GM10266 (cell line): ENCODE measurements around the gene SUPT20HL2.
"Not testable (repeated sequence)": the region's sequence is repeated elsewhere in the genome, so short reads cannot be mapped to it uniquely, and the experiment has no call there.

Experiments
- DNase-seq: peaks from one replicate; pipeline ENCODE4 v3.0.0; 2012; ENCODE audit errors: extremely low spot score
- CTCF ChIP-seq: IDR thresholded peaks from 2 replicates; pipeline ENCODE4 v1.5.1; 2012; ENCODE audit warnings: mild to moderate bottlenecking, low read depth; ENCODE audit not compliant: control insufficient read depth, insufficient read depth; ENCODE audit errors: missing control alignments

Gene SUPT20HL2

GRCh38 chrX:24332878-24333277, 19.0 kb upstream of the SUPT20HL2 start:
- no peak for TF ChIP-seq CTCF

GRCh38 chrX:24325231-24325630, 11.4 kb upstream of the SUPT20HL2 start:
- TF ChIP-seq CTCF = no peak
- no peak for DNase-seq

More at GRCh38 chrX:24332878-24333277, 19.0 kb upstream of the SUPT20HL2 start:
- DNase-seq = no peak

GRCh38 chrX:24321741-24322395, 8.0 kb upstream of the SUPT20HL2 start:
- no peak for DNase-seq
- no peak for TF ChIP-seq CTCF

- no peak for DNase-seq
- TF ChIP-seq CTCF = no peak
Observed at GRCh38 chrX:24317567-24317966, 3.7 kb upstream of the SUPT20HL2 start.

GRCh38 chrX:24316111-24316510, 2.2 kb upstream of the SUPT20HL2 start:
- no peak for TF ChIP-seq CTCF

GRCh38 chrX:24312249-24312607, 1.6 kb downstream of the SUPT20HL2 start:
- DNase-seq = not testable (repeated sequence)

More at GRCh38 chrX:24316111-24316510, 2.2 kb upstream of the SUPT20HL2 start:
- DNase-seq = no peak

- DNase-seq = not testable (repeated sequence)
Observed at GRCh38 chrX:24311507-24312248, 2.2 kb downstream of the SUPT20HL2 start.

GRCh38 chrX:24310916-24311315, 3.0 kb downstream of the SUPT20HL2 start:
- DNase-seq = not testable (repeated sequence)

GRCh38 chrX:24309580-24310374, 4.1 kb downstream of the SUPT20HL2 start:
- DNase-seq = not testable (repeated sequence)

- not testable (repeated sequence) for DNase-seq
Observed at GRCh38 chrX:24308803-24309202, 5.1 kb downstream of the SUPT20HL2 start.
